HFFc6 (cell line): Measurements from ENCODE around the gene FOXL2NB. TPM values are rescaled to one million over a fixed set of nuclear protein-coding genes. Genes with fewer than 3 reads are reported as not detected.

Source experiments
- DNase-seq: peaks from one replicate; pipeline ENCODE4 v3.0.0-alpha.2; 2018
- H3K27ac Mint-ChIP-seq: 2 replicates; pipeline ENCODE4 v1.8.0; 2020; ENCODE audit warnings: mild to moderate bottlenecking, mixed read lengths
- H3K27me3 Mint-ChIP-seq: 2 replicates; pipeline ENCODE4 v1.8.0; 2021; ENCODE audit warnings: mild to moderate bottlenecking, moderate library complexity, mixed read lengths; ENCODE audit not compliant: insufficient read depth
- H3K36me3 Mint-ChIP-seq: 2 replicates; pipeline ENCODE4 v1.8.0; 2021; ENCODE audit warnings: low read depth, mixed read lengths
- H3K4me1 Mint-ChIP-seq: 2 replicates; pipeline ENCODE4 v1.8.0; 2020; ENCODE audit warnings: low read depth, mixed read lengths
- H3K4me3 Mint-ChIP-seq: 2 replicates; pipeline ENCODE4 v1.8.0; 2020; ENCODE audit warnings: mild to moderate bottlenecking, moderate library complexity, mixed read lengths
- H3K9me3 Mint-ChIP-seq: 2 replicates; pipeline ENCODE4 v1.8.0; 2020; ENCODE audit warnings: mild to moderate bottlenecking, mixed read lengths
- total RNA-seq, 6 experiments: library from RNA; stranded (reverse); fragmentation: NEBNext Ultra II Directional; extraction: Animal tissue kit (Norgen Biotek cat#: 25700); gene quantifications; 2 replicates in 1 of 6; 3 replicates in 5 of 6; pipeline ENCODE4 v1.2.3, GENCODE V29; 2021
- TF ChIP-seq, protein P1 (sequence below): fragments of 200-600 bp; sonication (generic); IDR thresholded peaks from 2 replicates; pipeline ENCODE4 v1.5.0; 2021; ENCODE audit warnings: antibody characterized with exemption, mild to moderate bottlenecking

FOXL2NB gene
- total RNA-seq, 6 experiments from 2014 or later, result 0.45 to 5.8 (median 4.6) TPM

GRCh38 chr3:138944929-138945708 is 1.9 kb upstream of the FOXL2NB start:
- Mint-ChIP-seq H3K4me1 (peaks cover 18% of the 10 kb centered on the region; the same call in 1 of the 2 replicates), H3K27me3 (peaks cover 56% of the 10 kb centered on the region), H3K9me3 (no peaks in the 10 kb centered on the region; the same call in 1 of the 2 replicates), H3K27ac (no peak overlapping the region), H3K36me3 (peaks cover 10% of the 10 kb centered on the region; the same call in 1 of the 2 replicates), H3K4me3 (peak overlapping the region; percentile 44; the same call in 1 of the 2 replicates)
- DNase-seq, result no peak
- TF ChIP-seq, protein P1, sequence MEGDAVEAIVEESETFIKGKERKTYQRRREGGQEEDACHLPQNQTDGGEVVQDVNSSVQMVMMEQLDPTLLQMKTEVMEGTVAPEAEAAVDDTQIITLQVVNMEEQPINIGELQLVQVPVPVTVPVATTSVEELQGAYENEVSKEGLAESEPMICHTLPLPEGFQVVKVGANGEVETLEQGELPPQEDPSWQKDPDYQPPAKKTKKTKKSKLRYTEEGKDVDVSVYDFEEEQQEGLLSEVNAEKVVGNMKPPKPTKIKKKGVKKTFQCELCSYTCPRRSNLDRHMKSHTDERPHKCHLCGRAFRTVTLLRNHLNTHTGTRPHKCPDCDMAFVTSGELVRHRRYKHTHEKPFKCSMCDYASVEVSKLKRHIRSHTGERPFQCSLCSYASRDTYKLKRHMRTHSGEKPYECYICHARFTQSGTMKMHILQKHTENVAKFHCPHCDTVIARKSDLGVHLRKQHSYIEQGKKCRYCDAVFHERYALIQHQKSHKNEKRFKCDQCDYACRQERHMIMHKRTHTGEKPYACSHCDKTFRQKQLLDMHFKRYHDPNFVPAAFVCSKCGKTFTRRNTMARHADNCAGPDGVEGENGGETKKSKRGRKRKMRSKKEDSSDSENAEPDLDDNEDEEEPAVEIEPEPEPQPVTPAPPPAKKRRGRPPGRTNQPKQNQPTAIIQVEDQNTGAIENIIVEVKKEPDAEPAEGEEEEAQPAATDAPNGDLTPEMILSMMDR, result no peak

- Mint-ChIP-seq H3K4me1 (peaks cover 18% of the 10 kb centered on the region; the same call in 1 of the 2 replicates), H3K27ac (no peak overlapping the region), H3K27me3 (peaks cover 59% of the 10 kb centered on the region), H3K36me3 (peaks cover 10% of the 10 kb centered on the region; the same call in 1 of the 2 replicates), H3K4me3 (peak overlapping the region; percentile 56; the same call in 1 of the 2 replicates), H3K9me3 (no peaks in the 10 kb centered on the region; the same call in 1 of the 2 replicates)
- no peak for DNase-seq
- TF ChIP-seq, protein P1, result peak; percentile 32
These were observed 1.0 kb upstream of the FOXL2NB start for GRCh38 chr3:138945709-138946662.

DNA sequence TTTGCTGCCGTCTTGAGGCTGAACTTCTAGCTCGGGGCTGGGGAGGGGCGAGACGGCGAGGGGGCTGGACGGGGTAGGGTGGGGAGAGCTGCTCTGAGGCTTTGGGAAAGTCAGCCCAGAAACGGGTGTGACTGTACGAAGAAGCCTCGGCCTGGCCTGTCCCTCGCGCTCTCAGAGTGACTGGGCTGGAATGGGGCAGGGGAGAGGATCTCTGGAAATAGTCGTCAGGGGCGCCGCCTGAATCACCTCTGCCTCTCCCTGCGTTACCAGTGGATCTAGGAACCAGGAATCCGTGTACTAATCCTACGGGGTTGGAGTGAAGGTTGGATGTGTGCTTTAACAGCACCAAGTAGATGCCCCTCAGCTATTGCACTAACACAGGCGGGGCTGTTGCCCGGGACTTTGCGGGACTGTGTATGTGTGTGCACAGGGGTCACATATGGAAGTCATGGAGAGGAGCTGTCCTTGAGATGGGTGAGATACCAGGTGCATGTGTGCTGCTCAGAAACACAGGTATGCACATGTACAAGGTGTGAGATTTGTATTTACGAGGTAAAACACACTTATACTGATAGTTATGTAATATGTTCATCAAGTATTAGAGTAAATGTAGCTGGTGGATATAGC is 591 bp downstream of the FOXL2NB start:
- H3K27ac Mint-ChIP-seq, result peak overlapping the region; percentile 70; the same call in 1 of the 2 replicates

GRCh38 chr3:138948371-138949001 is 1.5 kb downstream of the FOXL2NB start:
- H3K4me3 Mint-ChIP-seq, result peak overlapping the region; percentile 77; the same call in 1 of the 2 replicates
- H3K27ac Mint-ChIP-seq, result no peak overlapping the region
- TF ChIP-seq, protein P1, result no peak
- no peak for DNase-seq
- no peaks in the 10 kb centered on the region; the same call in 1 of the 2 replicates for H3K9me3 Mint-ChIP-seq
- peaks cover 10% of the 10 kb centered on the region; the same call in 1 of the 2 replicates for H3K36me3 Mint-ChIP-seq
- H3K27me3 Mint-ChIP-seq, result peaks cover 54% of the 10 kb centered on the region
- peaks cover 17% of the 10 kb centered on the region; the same call in 1 of the 2 replicates for H3K4me1 Mint-ChIP-seq

More for the DNA sequence above, 591 bp downstream of the FOXL2NB start:
- H3K9me3 Mint-ChIP-seq, result no peaks in the 10 kb centered on the region; the same call in 1 of the 2 replicates
- peaks cover 54% of the 10 kb centered on the region for H3K27me3 Mint-ChIP-seq
- TF ChIP-seq, protein P1, result no peak
- H3K4me1 Mint-ChIP-seq, result peaks cover 18% of the 10 kb centered on the region; the same call in 1 of the 2 replicates
- peaks cover 10% of the 10 kb centered on the region; the same call in 1 of the 2 replicates for H3K36me3 Mint-ChIP-seq
- peak overlapping the region; percentile 77 for H3K4me3 Mint-ChIP-seq
- DNase-seq, result no peak
